NCI-H82 (cell line): ENCODE data around the gene COLQ.

ENCODE experiments used
- DNase-seq: peaks from one replicate; lab custom pipeline; 2025; lab: John Stamatoyannopoulos, UW

Gene COLQ

DNA sequence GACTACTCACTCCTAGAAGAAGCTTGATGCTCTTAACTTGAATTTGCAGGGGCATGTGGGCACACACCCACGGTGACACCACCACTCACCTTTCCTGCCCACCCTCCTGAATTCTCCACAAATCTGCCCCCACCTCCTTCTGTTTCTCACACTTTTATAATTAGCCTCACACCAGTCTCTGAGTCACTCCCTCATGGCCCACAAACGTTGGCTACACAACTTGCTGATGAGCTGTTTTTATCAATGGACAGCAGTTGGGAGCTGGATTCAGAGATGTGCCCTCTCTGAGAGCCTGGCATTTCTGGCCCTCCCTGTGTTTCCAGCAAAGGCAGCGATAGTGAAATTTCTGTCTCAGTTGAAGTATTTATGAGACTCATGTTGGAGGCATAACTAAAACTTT lies 1.3 kb downstream of the COLQ start:
- DNase-seq: no peak

DNA sequence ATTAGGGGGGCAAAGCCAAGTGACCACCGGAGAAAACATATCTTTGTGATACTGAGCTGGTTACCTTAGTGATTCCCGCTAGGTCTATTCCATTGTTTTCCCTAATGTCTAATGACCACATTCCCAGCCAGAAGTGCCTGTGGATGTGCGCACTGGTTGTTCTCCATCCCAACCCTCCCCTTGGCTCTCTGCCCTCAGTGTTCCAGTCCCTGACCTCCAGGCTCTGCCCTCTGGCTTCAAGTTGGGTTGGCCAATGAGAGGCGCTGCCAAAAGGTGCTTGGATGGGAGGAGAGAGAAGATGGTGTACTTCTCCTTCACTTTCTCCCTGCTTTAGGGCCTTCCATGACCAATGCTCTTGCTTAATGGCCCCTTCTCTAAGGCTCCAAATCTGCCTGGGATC lies 2.4 kb downstream of the COLQ start:
- DNase-seq: no peak

DNA sequence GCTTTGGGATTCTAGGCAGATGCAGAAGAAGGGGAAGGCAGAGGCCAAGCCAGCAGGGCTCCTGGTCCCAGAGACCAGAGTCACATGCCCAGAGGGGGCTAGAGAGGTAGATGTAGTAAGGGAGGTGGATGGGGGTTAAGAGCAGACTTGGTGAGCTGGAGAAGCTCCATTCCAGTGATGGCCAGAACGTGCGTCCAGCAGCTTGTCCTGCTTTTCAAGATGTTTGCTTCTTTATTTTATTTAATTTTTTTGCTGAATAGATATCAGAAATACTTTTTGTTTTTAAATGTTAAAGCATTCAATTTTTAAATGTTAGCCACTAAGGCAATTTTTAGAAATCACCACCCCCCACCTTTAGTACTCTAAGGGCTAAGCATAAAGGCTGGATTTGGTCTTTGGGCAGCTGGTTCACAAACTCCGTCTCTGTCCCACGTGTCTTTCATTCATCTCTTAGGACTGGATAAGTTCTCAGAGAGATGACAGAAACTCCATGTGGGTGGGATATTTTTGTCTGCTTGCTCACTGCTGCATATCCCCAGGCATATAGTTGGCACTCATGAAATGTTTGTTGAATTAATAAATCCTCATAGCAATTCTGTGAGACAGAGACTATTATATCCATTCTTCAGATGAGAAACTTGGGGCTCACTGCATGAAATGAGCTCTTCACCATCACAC lies 6.7 kb downstream of the COLQ start:
- no peak for DNase-seq

DNA sequence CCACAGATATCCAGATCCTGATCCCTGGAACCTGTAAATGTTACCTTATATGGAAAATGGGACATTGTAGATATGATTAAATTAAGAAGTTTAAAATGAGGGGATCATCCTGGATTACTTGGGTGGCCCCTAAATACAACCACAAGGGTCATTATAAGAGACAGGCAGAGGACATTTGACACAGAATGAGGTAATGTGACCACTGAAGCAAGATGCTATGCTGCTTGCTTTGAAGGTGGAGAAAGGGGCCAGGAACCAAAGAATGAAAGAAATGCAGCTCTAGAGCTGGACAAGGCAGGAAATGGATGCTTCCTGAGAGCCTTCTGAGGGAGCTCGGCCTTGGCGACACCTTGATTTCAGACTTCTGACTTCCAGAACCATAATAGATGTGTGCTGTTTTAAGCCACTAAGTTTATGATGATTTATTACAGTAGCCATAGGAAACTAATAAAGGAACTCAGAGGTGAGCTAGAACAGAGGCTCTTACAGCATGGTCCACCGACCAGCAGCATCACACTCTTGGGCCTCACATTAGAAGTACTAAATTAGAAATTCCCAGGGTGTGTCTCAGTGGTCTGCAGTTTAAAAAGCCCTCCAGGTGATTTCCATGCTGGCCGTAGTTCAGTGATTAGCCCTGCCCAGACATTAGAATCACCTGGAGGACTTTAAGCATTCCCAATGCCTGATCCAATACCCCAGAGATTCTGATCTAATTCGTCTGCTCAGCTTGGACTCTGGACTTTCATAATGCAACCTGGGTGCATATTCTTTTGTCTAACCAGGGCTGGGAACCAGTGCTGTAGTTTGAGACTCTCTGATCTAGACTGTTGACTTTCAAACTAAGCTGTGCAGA lies 7.5 kb downstream of the COLQ start:
- DNase-seq: peak; percentile 51

DNA sequence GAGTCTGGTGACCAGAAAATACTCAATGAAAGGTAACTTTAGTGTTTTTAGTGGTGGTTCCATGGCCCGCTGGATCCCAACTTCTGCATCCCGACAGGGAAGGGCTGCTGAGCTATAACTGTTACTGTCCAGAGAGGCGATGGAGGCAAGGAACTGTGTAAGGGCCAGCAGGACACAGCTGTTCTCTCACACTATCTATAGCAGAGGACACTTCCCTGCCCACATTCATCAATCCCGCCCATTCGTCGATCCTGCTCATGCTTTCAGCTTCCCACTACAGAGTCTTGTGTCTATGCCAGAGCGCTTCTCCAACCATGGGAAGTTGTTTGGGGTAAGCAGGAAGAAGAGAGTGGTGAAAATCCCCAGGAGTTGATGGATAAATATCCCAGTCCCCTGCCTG lies 8.4 kb downstream of the COLQ start:
- DNase-seq: no peak

DNA sequence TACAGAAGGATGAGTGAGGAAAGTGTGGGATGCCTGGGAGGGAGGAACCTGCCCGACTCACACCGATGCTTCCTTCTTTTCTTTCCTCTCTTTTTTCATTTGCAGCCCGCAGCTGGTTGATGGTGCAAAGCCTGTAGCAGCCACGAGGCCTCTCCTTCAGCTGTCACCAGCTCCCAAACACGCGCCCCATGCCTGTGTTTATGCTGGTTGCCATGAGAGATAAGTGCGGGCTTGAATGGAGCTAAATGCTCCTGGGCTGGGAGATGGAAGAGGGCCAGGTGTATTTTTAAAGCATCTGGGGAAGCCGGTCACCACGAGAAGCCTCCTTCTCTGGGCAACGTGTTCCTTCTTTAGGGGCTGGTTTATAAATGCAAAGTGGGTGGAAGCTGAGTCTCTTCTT lies 9.3 kb downstream of the COLQ start:
- DNase-seq: peak; percentile 70

DNA sequence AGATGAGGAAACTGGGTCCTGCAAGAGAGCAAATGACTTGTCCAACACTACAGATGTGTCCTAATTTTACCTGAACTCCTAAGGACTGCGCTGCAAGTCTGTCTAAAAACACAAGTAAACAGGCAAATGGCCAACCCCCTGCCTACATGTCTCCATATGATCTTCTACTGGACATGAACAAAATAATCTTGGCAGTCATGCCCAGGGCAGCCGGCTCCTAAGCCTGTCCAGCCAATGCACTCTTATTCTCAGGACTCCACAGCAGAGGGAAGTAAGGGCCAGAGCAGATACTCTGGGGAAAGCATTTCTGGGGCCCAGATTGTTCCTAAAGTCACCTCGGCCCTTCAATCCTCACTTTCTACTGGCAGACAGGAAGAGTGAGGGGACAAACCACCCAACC lies 10.3 kb downstream of the COLQ start:
- no peak for DNase-seq

DNA sequence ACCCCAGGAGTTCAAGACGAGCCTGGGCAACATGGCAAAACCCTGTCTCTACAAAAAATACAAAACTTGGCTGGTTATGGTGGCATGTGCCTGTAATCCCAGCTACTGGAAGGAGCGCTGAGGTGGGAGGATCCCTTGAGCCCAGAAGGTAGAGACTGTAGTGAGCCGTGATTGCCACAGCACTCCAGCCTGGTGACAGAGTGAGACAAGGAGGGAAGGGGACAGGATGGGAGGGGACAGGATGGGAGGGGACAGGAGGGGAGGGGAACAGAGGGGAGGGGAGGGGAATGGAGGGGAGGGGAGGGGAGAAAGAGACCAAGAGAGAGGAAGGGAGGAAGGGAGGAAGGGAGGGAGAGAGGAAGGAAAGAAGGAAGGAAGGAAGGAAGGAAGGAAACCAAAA lies 11.0 kb downstream of the COLQ start:
- DNase-seq: no peak

DNA sequence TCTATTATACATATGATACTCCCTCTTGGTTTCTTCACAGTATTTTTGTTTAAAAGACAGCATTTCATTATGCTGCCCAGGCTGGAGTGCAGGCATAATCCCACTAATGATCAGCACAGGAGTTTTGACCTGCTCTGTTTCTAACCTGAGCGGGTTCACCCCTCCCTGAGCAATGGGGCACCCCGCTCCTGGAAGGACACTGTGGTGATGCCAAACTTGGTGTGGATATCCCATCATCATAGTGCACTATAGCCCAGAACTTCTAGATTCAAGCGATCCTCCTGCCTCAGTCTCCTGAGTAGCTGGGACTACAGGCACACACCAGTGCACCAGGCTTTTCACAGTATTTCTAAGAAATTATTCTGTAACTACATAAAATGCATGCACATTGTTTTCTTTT lies 14.9 kb downstream of the COLQ start:
- no peak for DNase-seq

DNA sequence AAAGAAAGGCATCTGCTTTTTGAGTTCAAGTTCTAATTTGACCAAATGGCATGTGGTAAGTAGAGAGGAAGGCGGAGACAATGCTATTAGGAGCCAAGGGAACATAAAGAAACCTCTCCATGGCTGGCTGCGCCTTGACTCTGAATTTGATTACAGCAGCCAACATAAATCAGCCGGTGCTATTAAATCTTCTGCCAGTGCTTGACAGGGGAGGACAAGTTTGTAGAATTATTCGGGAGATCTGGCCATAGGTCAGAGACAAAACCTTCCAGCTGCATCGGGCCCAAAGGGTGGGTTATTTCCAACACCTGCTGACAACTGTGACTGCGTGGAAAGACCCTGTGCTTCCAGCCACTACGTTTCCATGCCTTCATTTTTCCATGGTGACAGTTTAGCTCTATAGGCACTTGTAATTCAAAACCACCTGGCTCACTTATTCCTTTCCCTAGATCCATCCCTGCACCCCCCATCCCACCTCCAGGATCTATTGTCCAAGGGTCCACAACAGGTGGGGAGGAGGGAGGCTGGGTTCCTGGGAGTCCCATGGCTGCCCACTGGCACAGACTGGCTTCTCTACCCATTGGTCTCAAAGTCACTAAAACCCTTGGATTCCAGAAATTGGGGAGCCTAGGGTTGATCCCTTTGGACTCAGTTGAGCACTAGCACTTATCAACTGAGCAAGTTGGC lies 15.9 kb downstream of the COLQ start:
- DNase-seq: peak; percentile 24

DNA sequence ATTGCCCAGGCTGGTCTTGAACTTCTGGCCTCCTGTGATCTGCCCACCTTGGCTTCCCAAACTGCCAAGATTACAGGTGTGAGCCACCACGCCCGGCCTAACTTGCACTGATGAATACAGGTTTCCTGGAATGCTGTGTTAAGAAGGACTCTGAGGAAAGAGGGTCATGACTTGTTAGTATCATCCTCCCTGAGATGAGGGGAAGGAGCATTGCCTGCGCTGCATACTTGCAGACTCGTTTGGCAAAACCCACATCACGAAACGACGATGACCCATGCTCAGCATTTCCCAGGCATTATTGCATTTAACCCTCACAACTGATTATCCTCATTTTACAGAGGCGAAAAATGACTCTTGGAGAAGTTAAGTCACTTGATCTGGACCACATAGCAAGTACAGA lies 18.9 kb downstream of the COLQ start:
- no peak for DNase-seq

DNA sequence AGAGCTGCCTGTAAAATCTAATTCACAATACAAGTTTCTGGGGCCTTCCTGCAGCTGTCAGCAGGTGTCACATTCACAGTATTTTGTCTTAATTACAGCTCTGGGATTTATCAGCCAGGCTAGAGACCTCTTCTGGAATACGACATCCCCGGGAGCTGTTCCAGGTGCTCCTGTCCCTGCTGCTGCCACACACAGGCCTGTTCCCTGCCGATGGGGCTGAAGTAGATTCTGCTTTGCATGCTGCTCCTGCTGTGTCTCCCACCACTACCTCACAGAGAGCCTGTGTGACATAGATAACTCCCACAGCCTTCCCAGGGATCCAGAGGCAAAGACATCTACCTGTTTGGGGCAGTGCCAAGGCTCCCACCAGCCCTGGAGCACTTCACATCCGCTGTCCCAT lies 20.4 kb downstream of the COLQ start:
- peak; percentile 16 for DNase-seq

DNA sequence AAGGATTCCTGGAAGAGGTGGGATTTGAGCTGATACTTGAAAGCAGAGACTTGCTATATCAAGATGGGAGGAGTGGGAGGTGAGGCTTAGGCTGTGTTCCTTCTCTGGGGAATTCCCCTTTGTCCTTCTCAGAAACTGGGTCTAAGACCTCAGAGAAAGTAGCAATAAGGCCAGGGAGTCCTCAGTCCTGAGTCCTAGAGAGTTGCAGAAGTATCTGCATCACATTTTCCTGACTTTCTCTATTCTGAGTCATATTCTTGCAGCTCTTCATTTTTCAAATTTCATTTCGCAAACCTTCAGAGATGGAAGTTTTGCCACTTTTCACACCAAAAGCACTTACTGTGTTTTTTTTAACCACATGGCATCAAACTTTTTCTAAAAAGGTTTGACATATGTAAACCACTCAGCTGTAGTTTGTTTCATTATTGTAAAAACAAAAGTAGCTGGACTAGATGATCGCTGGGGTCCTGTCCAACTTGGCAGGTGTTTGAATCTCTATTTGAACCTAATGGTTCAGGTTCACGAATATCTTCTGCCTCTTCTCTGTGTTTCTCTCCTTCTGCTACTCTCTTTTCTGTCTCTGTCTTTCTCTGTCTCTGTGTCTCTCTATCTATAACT lies 21.3 kb downstream of the COLQ start:
- DNase-seq: no peak

DNA sequence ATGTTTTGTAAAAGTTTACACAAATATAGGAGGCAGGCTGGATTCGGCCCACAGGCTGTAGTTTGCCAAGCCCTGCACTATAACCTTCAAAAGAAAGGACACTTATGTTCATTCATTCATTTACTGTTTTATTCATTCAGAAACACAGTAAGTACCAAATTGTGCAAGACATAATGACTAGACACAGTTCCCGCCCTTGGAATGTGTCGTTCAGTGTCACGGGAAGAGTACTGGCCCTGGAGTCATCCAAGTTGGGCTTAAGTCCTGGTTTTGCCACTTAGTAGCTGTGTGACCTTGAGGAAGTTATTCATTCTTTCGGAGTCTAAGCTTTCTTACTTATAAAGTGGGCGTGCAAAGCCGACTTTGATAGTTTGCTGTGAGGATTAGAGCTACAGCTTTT lies 22.0 kb downstream of the COLQ start:
- no peak for DNase-seq

DNA sequence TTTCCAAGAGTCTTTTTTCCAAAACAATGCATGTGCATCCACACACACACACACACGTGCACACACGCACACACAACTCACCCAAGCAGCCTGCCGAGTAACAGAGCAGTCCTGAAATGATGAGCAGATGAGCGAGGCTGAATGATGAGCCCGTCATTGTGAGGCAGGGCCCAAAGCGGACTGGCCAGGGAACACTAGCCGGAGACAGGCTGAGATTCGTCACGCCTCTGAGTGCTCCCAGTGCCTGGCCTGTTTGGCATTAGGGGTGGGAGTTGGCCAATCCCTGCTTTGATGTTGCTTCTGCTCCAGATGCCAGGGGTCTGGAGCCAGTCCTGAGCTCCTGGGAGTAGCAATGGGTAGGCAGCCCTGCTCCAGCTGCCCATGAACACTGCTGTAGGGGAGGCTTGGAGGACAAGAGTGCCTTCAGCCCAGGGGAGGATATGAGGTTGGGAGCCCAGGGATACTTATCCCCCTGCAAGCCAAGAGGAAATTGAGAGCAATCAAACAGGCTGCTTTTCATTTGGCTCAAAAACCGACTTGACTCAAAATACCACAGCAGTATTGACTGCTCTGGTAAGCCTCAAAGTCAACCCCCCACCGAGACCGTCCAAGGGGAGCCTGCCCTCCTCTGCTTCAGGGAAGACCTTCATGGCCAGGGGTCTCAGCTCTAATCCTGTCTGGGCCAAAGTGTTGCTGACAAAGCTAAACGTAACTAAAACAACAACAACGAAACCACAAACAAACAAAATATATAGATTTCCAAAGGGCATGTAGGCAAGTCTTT lies 22.9 kb downstream of the COLQ start:
- DNase-seq: no peak

DNA sequence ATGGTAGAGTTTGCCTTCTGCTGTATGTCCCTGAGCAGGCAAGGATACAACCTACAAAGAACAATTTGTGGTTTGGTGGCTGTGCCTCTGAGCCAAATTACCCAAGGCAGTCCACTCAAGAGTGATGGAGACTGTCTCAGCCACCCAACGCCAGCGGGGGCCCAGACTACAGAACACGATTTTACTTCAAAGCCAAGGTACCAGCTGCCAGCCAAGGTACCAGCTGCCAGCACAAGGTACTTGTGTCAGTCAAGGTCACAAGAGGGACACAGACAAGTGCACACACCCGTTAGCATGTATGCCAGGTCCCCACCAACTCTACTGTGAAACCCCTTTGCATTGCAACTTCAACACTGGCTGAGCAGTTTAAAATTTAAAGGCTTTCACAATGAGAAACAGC lies 23.5 kb downstream of the COLQ start:
- DNase-seq: no peak

DNA sequence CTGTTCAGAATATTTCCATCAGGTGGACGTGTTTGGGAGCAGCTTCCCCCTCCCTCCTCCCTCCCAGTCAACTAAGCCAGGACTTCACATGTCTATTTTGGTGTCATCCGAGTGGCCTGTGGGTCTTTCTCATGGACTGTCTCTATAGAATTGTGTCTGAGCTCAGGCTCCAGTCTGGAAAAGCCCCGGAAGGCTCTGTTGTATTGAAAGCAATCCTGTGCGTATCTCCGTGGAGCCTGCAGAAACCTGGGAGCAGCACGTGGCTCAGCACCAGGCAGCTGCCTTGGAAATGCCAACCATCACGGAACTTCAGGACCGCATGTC lies 25.2 kb downstream of the COLQ start:
- DNase-seq: no peak

DNA sequence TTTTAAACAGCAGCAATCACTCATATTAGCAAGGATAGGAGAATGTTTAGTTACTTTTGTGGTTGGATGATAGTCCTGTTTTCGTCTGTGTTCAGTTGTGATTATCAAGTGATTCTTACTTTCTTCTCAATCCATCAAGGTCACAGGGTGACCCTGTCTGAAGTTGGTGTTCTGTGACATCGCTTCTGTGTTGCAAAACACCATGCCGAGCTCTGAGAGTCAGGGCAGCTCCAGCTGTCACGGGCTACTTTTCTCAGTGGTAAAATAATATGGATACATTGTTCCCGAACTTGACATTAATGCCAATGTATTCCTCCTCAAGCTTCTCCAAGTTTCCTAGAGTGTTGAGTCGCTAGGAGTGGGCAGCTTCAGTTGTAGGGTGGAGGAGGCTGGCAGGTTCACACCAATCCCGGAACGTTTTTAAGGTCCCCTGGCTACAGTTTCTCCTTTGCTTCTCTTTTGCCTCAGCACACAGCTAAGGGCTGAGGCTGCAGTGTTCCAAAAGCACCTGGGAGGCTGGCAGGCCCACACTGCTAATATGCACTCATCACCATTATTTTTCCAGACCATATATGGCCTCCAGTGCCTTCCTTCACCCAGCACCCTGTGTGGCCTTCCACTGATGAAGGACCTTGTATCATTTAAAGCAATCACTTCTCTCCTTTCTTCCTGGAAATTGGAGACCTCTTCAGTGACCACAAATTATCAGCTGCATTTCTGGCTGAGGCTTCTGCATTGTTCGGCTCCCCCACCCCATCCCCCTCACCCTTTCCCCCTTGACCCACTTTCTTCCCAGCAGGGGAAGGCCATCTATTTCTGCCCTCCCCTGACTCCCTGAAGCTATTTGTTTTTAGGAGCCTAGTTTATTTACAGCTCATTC lies 25.8 kb downstream of the COLQ start:
- DNase-seq: no peak

DNA sequence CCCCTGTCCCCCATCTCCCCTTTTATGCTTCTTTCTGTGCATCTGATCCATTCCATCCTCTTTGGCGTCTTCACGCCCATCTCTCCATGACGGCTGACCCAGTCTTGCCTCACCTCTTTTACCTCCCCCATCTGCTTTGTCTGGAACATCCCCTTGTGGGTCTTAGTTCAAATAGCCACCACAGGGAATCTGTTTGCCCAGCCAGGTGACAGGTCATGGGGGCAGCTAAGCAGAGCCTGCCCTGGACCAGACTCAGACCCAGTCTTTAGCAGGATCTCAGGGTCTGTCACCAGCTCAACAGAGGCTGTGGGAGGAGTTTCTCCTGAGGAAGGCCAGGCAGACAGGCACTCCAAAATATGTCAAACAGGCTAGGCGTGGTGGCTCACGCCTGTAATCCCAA lies 28.1 kb downstream of the COLQ start:
- DNase-seq: no peak

DNA sequence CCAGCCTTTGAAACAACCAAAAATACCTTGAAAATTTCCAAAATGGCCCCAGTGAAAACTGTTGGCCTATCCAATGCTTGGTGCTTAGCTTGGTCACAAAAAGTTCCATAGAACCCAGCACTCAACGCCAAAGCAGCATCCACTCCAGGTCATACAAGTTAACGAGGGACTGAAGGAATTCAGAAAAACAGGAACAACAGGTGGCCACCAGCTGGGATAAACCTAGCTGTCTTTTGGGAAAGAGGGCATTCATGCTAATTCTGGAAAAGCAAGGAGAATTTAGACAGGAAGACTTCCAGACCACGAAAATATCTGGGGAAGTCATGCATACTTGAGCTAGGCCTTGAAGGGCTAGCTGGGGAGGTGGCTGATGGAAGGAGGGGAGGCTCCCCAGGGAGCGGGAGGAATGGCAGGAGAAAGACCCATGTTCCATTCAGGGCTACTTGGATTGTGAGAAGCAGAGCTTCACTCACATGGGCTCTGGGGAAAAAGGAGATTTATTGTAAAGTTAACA lies 28.6 kb downstream of the COLQ start:
- no peak for DNase-seq

DNA sequence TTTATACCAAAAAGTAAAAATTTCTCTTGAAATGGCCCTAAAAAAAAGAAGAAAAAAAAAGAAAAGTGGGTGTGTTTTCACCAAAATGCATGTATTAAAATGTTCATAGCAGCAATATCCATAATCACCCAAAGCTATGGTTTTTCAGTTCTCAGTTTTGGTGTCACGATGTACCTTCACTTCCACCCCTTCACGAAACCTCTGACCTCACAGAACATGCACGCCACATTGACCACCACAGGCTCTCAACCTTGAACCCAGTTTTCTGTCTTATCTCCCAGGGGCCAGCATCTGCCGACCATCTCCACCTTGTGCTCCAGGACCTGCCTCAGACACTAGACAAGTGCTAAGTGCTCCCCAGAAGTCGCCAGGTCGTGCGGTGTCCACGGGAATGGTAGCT lies 30.4 kb downstream of the COLQ start:
- DNase-seq: no peak
